ENCODE data around the gene BICC1. TPM values are rescaled to one million over a fixed set of nuclear protein-coding genes. Genes with fewer than 3 reads are reported as not detected.

The BICC1 gene
- total and polyA plus RNA-seq, 2 experiments from 2014 or later, result 6.4 to 13.2 TPM

DNA sequence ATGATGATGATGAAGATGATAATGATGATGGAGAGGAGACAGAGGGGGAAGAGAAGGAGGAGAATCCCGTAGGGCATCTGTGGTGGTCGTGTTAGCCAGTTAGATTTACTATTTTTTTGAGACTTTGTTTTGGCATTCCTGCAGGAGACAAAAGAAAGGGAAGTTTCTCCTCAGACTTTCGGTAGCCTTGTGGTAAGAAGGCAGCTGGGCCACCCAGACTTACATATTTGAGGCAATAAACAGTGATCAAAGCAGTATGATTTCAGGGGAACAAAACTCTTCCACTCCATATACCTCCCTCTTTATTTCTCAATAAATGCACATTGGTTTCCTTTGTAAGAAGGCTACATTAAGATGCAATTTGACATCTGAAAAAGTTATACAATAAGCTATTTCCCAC, 32.4 kb upstream of the BICC1 start:
- TF ChIP-seq, protein P1, sequence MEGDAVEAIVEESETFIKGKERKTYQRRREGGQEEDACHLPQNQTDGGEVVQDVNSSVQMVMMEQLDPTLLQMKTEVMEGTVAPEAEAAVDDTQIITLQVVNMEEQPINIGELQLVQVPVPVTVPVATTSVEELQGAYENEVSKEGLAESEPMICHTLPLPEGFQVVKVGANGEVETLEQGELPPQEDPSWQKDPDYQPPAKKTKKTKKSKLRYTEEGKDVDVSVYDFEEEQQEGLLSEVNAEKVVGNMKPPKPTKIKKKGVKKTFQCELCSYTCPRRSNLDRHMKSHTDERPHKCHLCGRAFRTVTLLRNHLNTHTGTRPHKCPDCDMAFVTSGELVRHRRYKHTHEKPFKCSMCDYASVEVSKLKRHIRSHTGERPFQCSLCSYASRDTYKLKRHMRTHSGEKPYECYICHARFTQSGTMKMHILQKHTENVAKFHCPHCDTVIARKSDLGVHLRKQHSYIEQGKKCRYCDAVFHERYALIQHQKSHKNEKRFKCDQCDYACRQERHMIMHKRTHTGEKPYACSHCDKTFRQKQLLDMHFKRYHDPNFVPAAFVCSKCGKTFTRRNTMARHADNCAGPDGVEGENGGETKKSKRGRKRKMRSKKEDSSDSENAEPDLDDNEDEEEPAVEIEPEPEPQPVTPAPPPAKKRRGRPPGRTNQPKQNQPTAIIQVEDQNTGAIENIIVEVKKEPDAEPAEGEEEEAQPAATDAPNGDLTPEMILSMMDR (IDR thresholded peaks at IDR 0.05; ENCODE audit: low read depth, low read length), result no peak
- Histone ChIP-seq H3K36me3 (no peaks in the 10 kb centered on the region), H3K27ac (no peak overlapping the region), H3K4me3 (no peak overlapping the region), H3K27me3 (no peaks in the 10 kb centered on the region), H3K9me3 (ENCODE audit: low read depth) (no peaks in the 10 kb centered on the region), H3K4me1 (ENCODE audit: low read depth) (peaks cover 9% of the 10 kb centered on the region)
- DNase-seq (ENCODE audit: low read depth in 1 of 2, low spot score in 1 of 2), result no peak

DNA sequence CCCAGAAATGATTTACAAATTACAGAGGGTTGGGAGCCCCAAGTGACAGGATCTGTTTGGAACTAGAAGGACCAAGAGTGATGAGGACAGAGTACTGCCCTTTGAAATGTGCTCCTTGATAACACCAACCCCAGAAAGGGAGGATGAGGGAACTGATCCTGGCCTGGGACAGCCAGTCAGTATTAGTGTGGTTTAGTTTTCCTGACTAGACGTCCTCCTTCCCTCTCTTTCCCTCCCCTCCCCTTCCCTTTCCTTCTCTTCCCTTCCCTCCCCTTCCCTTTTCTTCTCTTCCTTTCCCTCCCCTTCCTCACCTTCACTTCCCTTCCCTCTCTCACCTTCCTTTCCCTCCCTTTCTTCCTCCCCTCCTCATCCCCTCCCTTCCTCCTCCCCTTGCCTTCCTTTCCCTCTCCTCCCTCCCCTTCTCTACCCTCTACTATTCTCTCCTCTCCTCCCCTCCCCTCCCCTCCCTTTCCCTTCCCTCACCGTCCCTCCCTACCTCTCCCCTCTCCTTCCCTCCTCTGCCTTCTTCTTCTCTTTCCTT, 31.0 kb upstream of the BICC1 start:
- no peak for DNase-seq (ENCODE audit: low read depth in 1 of 2, low spot score in 1 of 2)
- Histone ChIP-seq H3K4me1 (ENCODE audit: low read depth) (peaks cover 22% of the 10 kb centered on the region), H3K27me3 (no peaks in the 10 kb centered on the region), H3K4me3 (no peak overlapping the region), H3K27ac (no peak overlapping the region), H3K36me3 (no peaks in the 10 kb centered on the region), H3K9me3 (ENCODE audit: low read depth) (no peaks in the 10 kb centered on the region)
- TF ChIP-seq, protein P1 (IDR thresholded peaks at IDR 0.05; ENCODE audit: low read depth, low read length), result no peak

DNA sequence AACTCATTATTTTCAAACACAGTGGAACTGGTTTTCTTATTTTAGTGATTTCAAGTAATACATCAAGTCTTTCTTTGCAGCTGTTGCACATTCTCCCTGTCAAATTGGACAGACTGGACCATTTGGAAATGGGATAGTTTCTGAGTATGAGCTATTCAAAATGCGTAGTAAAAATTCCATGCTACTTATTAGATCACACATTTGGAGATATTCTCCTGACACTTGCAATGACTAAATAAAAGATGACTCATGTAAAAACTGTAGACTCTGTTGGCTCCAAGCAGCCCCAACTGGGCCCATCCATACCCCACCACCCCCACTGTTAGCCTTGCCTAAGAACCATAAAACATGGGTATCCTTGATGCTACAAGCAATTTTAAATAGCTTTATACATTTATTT, 25.9 kb upstream of the BICC1 start:
- Histone ChIP-seq H3K36me3 (no peaks in the 10 kb centered on the region), H3K4me3 (no peak overlapping the region), H3K9me3 (ENCODE audit: low read depth) (no peaks in the 10 kb centered on the region), H3K4me1 (ENCODE audit: low read depth) (peaks cover 30% of the 10 kb centered on the region), H3K27me3 (no peaks in the 10 kb centered on the region), H3K27ac (peak overlapping the region; percentile 77)
- peak in 1 of 2 donors; percentile 48 for DNase-seq (ENCODE audit: low read depth in 1 of 2, low spot score in 1 of 2)
- TF ChIP-seq, protein P1 (IDR thresholded peaks at IDR 0.05; ENCODE audit: low read depth, low read length), result no peak

DNA sequence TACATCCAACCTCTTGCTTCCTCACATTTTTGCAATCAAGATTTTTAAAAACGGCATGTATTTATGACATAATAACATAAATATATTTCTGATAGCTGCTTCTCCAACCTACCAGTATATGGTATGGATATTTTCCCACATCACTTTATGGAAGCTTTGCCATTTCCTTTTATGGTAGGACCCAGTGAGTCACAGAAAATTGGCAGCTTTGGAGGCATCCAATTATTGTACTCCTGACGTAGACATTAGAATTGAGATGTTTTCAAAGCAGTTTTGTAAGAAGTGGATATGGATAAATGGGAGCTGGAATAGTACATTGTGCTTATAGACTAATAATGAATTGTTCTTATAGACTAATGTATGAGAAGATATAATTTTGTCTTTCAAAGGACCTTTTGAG, 23.8 kb upstream of the BICC1 start:
- Histone ChIP-seq H3K36me3 (no peaks in the 10 kb centered on the region), H3K9me3 (ENCODE audit: low read depth) (no peaks in the 10 kb centered on the region), H3K4me1 (ENCODE audit: low read depth) (peaks cover 37% of the 10 kb centered on the region), H3K27me3 (no peaks in the 10 kb centered on the region), H3K27ac (no peak overlapping the region), H3K4me3 (no peak overlapping the region)
- peak in 1 of 2 donors; percentile 55 for DNase-seq (ENCODE audit: low read depth in 1 of 2, low spot score in 1 of 2)
- TF ChIP-seq, protein P1 (IDR thresholded peaks at IDR 0.05; ENCODE audit: low read depth, low read length), result no peak

DNA sequence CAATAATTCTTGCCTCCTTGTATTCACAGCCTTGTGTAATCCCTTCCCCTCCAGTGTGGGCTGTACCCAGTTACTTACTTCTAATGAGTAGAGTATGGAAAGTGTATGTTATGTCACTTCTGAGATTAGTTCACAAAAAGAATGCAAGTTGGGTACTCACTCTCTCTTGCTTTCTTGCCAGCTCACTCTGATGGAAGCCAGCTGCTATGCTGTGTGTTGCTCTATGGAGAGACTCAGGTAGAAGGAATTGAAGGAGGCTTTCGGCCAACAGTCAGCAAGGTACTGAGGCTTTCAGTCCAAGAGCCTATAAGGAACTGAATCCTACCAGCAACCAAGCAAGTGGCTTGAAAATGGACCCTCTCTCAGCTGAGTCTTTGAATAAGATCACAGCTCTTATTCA, 9.7 kb upstream of the BICC1 start:
- TF ChIP-seq, protein P1 (IDR thresholded peaks at IDR 0.05; ENCODE audit: low read depth, low read length), result no peak
- Histone ChIP-seq H3K27me3 (no peaks in the 10 kb centered on the region), H3K36me3 (no peaks in the 10 kb centered on the region), H3K9me3 (ENCODE audit: low read depth) (no peaks in the 10 kb centered on the region), H3K4me3 (no peak overlapping the region), H3K4me1 (ENCODE audit: low read depth) (no peaks in the 10 kb centered on the region), H3K27ac (no peak overlapping the region)
- peak in 1 of 2 donors; percentile 42 for DNase-seq (ENCODE audit: low read depth in 1 of 2, low spot score in 1 of 2)
